ENCODE data around the gene PTPRE. TPM values are rescaled to one million over a fixed set of nuclear protein-coding genes. Genes with fewer than 3 reads are reported as not detected.

Gene PTPRE
- total RNA-seq, 6 experiments from 2014 or later = 2.3 to 9.2 (median 2.7) TPM

- H3K9me3 ChIP-seq = no peaks in the 10 kb centered on the region
- no peak for ATAC-seq
- no peak overlapping the region for H3K4me3 ChIP-seq
- H3K36me3 ChIP-seq = no peaks in the 10 kb centered on the region
- WGBS (ENCODE audit: insufficient coverage, low coverage, low lambda C conversion rate, missing lambda C conversion rate) = 32% methylated on average over 4 of the region's 4 CpGs
- peak in 1 of 3 donors; percentile 1 for DNase-seq
- H3K27me3 ChIP-seq = peaks cover 0 to 8% of the 10 kb centered on the region in 2 donors
- TF ChIP-seq CTCF (IDR thresholded peaks at IDR 0.05) = no peak
- no peak for TF ChIP-seq POLR2A (IDR thresholded peaks at IDR 0.05)
- H3K4me1 ChIP-seq = no peaks in the 10 kb centered on the region
- H3K27ac ChIP-seq = no peak overlapping the region
- intact Hi-C loops (cut with DNase I) = loop anchor here in 1 of 2 donors (5.0 kb wide), 1 partner anchor 66 kb away; no protein-coding TSS in a partner anchor
These were observed 174.3 kb downstream of the PTPRE start for GRCh38 chr10:128081222-128081621.

GRCh38 chr10:128081720-128082119, 174.8 kb downstream of the PTPRE start:
- no peaks in the 10 kb centered on the region for H3K36me3 ChIP-seq
- DNase-seq = peak in 1 of 3 donors; percentile 17

GRCh38 chr10:128083191-128083895, 176.4 kb downstream of the PTPRE start:
- 79% methylated on average over 13 of the region's 15 CpGs for WGBS (ENCODE audit: insufficient coverage, low coverage, low lambda C conversion rate, missing lambda C conversion rate)
- intact Hi-C loops (cut with DNase I) = loop anchor here in 1 of 2 donors (5.0 kb wide), 1 partner anchor 64 kb away; no protein-coding TSS in a partner anchor
- H3K4me1 ChIP-seq = no peaks in the 10 kb centered on the region
- no peak overlapping the region for H3K4me3 ChIP-seq
- peaks cover 0 to 8% of the 10 kb centered on the region in 2 donors for H3K27me3 ChIP-seq
- no peaks in the 10 kb centered on the region for H3K36me3 ChIP-seq
- no peak for TF ChIP-seq CTCF (IDR thresholded peaks at IDR 0.05)
- TF ChIP-seq POLR2A (IDR thresholded peaks at IDR 0.05) = no peak
- ATAC-seq (no peak), DNase-seq (peak in 1 of 3 donors; percentile 31)
- no peak overlapping the region for H3K27ac ChIP-seq
- H3K9me3 ChIP-seq = no peaks in the 10 kb centered on the region

More at GRCh38 chr10:128081720-128082119, 174.8 kb downstream of the PTPRE start:
- Histone ChIP-seq H3K27ac (no peak overlapping the region), H3K27me3 (peaks cover 0 to 8% of the 10 kb centered on the region in 2 donors), H3K4me1 (no peaks in the 10 kb centered on the region), H3K9me3 (no peaks in the 10 kb centered on the region), H3K4me3 (no peak overlapping the region)
- no peak for ATAC-seq
- WGBS (ENCODE audit: insufficient coverage, low coverage, low lambda C conversion rate, missing lambda C conversion rate) = 61% methylated on average over 3 of the region's 3 CpGs
- TF ChIP-seq POLR2A (IDR thresholded peaks at IDR 0.05) = no peak
- TF ChIP-seq CTCF (IDR thresholded peaks at IDR 0.05) = no peak
- intact Hi-C loops (cut with DNase I) = loop anchor here in 1 of 2 donors (5.0 kb wide), 1 partner anchor 66 kb away; no protein-coding TSS in a partner anchor

GRCh38 chr10:128084364-128084763, 177.5 kb downstream of the PTPRE start:
- no peak overlapping the region for H3K27ac ChIP-seq
- peaks cover 0 to 8% of the 10 kb centered on the region in 2 donors for H3K27me3 ChIP-seq
- no peaks in the 10 kb centered on the region for H3K4me1 ChIP-seq
- H3K9me3 ChIP-seq = no peaks in the 10 kb centered on the region
- no peaks in the 10 kb centered on the region for H3K36me3 ChIP-seq
- 66% methylated on average over 10 of the region's 10 CpGs for WGBS (ENCODE audit: insufficient coverage, low coverage, low lambda C conversion rate, missing lambda C conversion rate)
- intact Hi-C loops (cut with DNase I) = loop anchor here in 1 of 2 donors (5.0 kb wide), 1 partner anchor 63 kb away; no protein-coding TSS in a partner anchor
- no peak for TF ChIP-seq POLR2A (IDR thresholded peaks at IDR 0.05)
- TF ChIP-seq CTCF (IDR thresholded peaks at IDR 0.05) = no peak
- no peak overlapping the region for H3K4me3 ChIP-seq
- ATAC-seq = no peak
- peak in 1 of 3 donors; percentile 21 for DNase-seq

All from right lobe of liver (tissue), 6 donors.